ENCODE results near the gene A2M. TPM values are rescaled to one million over a fixed set of nuclear protein-coding genes. Genes with fewer than 3 reads are reported as not detected.

Gene A2M
- total RNA-seq, 1 donor from 2014 or later: 640 TPM

DNA sequence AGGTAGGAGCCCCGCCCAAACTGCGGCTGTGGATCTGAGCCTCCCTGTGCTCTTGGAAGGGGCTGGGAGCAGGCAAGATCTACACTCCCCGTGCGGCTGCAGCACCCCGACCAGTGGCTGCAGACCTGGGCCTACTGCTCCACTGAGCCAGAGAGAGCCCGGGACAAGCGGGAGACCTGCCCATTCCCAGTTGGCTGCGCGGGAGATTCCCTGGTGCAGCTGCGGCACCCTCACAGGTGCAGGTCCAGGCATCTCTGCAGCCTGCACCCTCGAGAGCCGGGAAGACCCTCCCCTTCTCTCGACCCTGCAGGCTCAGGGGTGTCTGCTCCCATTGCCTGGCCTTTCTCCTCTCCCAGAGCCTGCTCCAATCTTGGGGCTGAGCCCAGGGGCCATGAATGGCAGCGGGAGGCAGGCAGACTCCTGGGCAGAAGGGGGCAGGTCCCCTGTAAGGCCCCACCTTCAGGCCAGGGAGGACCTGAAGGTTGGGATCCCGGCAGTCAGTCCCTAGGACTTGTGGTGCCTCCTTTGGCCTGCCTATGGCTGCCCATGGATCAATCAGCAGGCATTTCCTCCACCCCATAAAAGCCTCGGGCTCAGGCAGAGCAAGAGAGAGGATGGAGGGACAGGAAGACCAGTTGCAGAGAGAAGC lies 8.8 kb upstream of the A2M start:
- ATAC-seq: no peak

DNA sequence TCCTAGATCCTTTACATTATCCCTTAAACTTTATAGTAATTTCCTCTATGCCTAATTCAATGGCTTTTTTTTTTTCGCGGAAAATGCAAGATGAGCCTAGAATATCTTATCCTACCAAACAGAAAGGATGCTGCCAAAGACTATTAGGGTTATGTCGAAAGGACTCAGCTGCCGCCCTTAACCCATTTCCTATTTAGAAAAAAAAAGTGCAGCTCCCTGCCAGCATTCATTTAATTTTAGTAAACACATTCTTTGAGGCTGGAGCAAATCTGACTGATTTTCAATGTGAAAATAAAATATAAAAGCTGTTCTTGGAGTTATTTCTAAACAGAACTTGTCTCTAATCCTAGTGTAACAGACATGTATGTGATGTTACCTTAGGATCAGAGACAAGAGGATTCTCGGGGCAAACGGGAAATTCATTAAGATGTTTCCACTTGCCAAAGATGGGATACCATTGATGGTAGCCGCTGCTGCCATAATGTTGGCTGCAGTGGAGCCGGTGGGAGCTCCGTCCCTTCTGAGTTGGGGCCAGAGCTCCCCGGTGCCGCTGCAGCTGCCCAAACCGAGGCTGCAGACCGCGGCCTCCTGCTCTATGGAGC lies 8.2 kb upstream of the A2M start:
- no peak for ATAC-seq
- intact Hi-C loops (cut with DNase I): loop anchor here (5.0 kb wide), 1 partner anchor 118 kb away; no protein-coding TSS in a partner anchor
- DNase-seq (ENCODE audit: missing footprints): no peak

More for the DNA sequence above, 8.8 kb upstream of the A2M start:
- intact Hi-C loops (cut with DNase I): loop anchor here (5.0 kb wide), 1 partner anchor 118 kb away; no protein-coding TSS in a partner anchor
- no peak for DNase-seq (ENCODE audit: missing footprints)

DNA sequence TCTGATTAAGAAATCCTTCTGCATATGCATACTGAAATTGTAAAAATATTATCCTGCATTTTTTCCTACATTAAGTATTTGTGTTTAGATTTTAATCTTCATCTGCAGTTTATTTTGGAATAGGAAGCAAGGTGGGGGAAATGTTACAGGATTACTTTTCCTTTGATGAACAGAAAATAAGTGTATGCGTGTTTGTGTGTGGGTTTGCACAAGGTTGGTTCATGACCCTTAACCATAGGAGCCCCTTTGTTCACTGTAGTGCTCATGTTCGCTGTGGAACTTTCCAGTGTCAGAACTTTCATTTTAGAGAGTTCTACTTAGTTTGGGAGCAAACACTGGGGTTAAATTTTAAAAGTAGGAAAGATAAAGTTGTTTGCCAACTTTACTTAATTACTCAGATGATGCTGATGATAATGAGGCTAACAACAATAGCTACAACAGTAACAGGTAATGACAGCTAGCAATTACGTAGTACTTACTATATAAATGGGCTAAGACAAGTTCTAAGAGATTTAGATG lies 6.4 kb upstream of the A2M start:
- no peak for DNase-seq (ENCODE audit: missing footprints)
- intact Hi-C loops (cut with DNase I): loop anchor here (5.0 kb wide), 1 partner anchor 120 kb away; no protein-coding TSS in a partner anchor
- ATAC-seq: no peak

DNA sequence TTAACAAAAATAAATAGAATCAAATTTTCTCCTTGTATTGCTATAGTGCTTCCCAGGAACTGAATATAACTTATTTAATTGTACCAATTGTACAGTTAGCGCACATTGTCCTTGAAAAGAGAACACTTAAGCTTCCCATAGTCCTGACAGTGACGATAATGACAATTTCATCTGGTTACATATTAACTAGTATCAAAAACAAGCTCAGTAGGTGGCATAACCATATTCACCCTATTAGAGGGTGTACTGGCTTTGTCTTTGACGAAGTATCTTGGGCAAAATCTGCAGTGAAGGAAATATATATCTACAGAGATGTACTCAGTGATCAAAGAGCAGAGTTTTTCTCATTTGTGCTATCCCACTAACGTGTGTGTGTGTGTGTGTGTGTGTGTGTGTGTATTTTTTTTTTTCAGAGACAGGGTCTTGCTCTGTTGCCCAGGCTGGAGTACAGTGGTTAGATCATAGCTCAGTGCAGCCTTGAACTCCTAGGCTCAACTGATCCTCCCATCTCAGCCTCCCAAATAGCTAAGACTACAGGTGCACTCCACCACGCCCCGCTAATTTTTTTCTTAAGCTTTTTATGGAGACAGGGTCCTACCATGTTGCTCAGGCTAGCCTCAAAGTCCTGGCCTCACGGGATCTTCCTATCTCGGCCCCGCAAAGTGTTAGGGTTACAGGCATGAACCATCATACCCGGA lies 4.9 kb upstream of the A2M start:
- ATAC-seq: no peak
- intact Hi-C loops (cut with DNase I): loop anchor here (5.0 kb wide), 1 partner anchor 122 kb away; no protein-coding TSS in a partner anchor
- no peak for DNase-seq (ENCODE audit: missing footprints)

DNA sequence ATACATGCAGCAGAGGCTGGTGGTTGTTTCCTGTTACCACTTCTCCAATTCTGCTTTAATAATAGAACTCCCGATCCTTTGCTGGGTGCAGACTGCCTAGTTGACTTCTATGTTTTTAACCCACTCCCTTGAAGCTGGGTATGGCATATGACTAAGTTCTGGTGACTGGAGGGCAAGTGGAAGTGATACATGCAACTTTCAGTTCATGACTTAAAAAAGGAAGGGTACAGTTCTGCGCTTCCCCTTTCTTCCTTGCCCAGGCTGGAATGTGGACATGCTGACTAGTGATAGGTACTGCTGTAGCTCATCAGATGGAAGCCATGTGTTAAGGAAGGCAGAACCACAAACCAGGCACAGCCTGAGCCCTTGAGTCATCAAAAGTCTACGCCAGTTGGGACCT lies 2.4 kb upstream of the A2M start:
- intact Hi-C loops (cut with DNase I): loop anchor here (10.0 kb wide), 1 partner anchor 163 kb away; no protein-coding TSS in a partner anchor
- peak; percentile 61 for ATAC-seq
- DNase-seq (ENCODE audit: missing footprints): no peak

- no peak for ATAC-seq
- DNase-seq (ENCODE audit: missing footprints): no peak
- intact Hi-C loops (cut with DNase I): loop anchor here (2.0 to 10.0 kb wide), 2 partner anchors 50 to 160 kb away; no protein-coding TSS in a partner anchor
These were observed 773 bp downstream of the A2M start for GRCh38 chr12:9114946-9115345.

- ATAC-seq (no peak), DNase-seq (ENCODE audit: missing footprints) (no peak)
- intact Hi-C loops (cut with DNase I): loop anchor here (2.0 to 10.0 kb wide), 2 partner anchors 49 to 159 kb away; no protein-coding TSS in a partner anchor
These were observed 1.8 kb downstream of the A2M start for GRCh38 chr12:9113987-9114309.

GRCh38 chr12:9113296-9113986 lies 2.3 kb downstream of the A2M start:
- no peak for DNase-seq (ENCODE audit: missing footprints)
- intact Hi-C loops (cut with DNase I): loop anchor here (10.0 kb wide), 1 partner anchor 159 kb away; no protein-coding TSS in a partner anchor
- ATAC-seq: no peak

- ATAC-seq: no peak
- intact Hi-C loops (cut with DNase I): loop anchor here (10.0 kb wide), 1 partner anchor 157 kb away; no protein-coding TSS in a partner anchor
- DNase-seq (ENCODE audit: missing footprints): no peak
These were observed 3.5 kb downstream of the A2M start for GRCh38 chr12:9112076-9112853.

GRCh38 chr12:9111525-9111924 lies 4.2 kb downstream of the A2M start:
- intact Hi-C loops (cut with DNase I): loop anchor here (10.0 kb wide), 1 partner anchor 157 kb away; no protein-coding TSS in a partner anchor
- DNase-seq (ENCODE audit: missing footprints): no peak
- ATAC-seq: no peak

DNA sequence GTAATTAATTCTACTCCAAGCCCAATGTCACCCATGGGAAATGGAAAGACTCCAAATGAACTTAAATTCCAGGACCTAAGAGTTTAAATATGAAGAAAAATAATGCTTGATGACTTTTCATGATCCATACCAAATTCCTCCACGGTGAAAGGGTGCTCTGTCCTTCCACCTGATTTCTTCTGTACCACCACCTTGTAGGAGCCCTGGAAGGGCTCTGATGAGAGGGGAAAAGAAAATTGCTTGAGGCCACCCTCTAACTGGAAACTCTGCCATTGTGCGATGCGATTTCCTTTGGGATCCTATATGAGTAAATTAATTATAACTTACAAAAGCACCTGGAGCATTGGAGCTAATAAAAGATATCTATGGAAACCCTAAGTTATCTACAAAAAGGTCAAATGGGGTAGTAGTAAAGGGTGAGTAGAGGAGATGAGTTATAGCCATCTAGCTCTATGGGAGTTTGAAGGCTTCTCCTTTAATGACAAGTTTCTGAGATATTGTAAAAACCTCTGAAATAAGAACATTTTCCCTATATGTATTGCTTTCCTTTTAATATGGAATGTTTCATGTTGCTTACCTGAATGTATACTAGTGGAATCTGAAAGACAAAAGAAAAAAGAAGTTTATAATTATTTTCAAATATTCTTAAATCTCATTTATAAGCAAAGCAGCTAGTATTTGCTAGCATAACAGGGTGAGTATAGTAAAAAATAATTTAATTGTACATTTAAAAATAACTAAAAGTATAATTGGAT lies 5.8 kb downstream of the A2M start:
- ATAC-seq: no peak
- DNase-seq (ENCODE audit: missing footprints): no peak
- intact Hi-C loops (cut with DNase I): loop anchor here (10.0 kb wide), 1 partner anchor 155 kb away; no protein-coding TSS in a partner anchor

DNA sequence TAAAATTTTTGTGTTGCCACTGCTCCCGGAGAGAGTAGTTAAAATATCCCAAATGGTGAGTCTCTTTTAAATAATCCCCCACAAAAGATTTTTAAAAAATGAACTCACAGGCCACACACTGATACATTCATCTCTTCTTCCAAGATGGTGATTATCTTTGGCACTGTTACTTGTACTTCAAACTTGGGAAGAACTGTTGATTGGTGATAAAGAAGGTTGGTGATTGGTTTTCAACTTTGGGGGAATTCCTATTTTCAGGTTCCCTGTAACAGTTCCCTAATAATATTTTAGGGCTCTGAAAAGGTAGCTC lies 6.6 kb downstream of the A2M start:
- no peak for ATAC-seq
- DNase-seq (ENCODE audit: missing footprints): no peak
- intact Hi-C loops (cut with DNase I): no loop called here

DNA sequence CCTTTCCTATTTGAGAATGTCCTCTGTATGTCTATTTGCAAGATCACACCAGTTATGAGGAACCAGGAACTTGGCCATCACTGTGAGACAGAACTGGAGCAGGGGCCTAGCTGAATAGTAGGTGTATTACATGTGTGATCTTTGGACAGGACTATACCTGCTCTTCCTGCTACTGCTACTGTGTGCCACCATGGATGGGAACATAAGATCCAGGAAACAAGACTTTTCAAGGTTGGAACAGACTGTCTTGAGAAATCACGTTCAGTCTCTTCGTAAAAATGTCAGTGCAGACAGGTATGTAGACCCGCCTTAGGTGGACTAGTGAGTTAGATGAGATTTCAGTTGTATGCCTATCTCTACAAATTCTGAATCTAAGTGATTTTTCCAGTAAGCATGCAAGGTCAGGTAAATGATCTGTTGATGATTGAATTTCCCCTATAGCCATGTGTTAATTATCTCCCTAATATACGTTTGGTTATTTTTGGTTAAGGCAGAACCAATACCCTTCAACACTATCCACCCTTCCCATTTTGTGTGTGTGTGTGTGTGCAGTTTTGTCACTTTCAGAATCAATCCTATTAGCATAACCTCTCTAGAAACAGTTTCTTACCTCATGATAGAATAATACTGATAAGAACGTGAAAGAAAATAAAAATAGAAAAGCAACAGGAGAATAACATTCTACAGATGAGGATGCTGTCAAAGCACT lies 7.1 kb downstream of the A2M start:
- DNase-seq (ENCODE audit: missing footprints): no peak
- ATAC-seq: no peak
- intact Hi-C loops (cut with DNase I): no loop called here

GRCh38 chr12:9107542-9107873 lies 8.2 kb downstream of the A2M start:
- intact Hi-C loops (cut with DNase I): no loop called here
- ATAC-seq: no peak
- DNase-seq (ENCODE audit: missing footprints): no peak

GRCh38 chr12:9106610-9107541 lies 8.8 kb downstream of the A2M start:
- ATAC-seq: no peak
- no peak for DNase-seq (ENCODE audit: missing footprints)
- intact Hi-C loops (cut with DNase I): no loop called here

DNA sequence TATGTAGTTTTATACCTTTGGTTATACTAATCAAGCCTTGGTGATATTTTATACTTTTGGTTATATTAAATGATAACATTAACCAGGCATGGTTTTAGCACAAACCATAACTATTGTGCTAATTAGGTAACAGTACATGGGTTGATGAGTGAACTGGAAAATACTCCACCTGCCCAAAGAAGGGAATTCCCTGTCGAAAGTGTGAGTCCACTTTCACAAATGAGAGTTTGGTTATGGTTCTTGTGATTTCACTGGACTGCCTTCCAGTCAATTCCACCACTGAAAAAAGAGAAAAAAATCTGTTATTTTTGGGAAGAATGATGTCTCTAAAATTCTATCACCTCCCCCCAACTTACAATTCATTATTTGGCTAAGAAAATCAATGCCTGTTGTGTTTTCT lies 9.7 kb downstream of the A2M start:
- DNase-seq (ENCODE audit: missing footprints): no peak
- no peak for ATAC-seq
- intact Hi-C loops (cut with DNase I): no loop called here
